ENCODE results near the gene SUN1.

SUN1 gene

DNA sequence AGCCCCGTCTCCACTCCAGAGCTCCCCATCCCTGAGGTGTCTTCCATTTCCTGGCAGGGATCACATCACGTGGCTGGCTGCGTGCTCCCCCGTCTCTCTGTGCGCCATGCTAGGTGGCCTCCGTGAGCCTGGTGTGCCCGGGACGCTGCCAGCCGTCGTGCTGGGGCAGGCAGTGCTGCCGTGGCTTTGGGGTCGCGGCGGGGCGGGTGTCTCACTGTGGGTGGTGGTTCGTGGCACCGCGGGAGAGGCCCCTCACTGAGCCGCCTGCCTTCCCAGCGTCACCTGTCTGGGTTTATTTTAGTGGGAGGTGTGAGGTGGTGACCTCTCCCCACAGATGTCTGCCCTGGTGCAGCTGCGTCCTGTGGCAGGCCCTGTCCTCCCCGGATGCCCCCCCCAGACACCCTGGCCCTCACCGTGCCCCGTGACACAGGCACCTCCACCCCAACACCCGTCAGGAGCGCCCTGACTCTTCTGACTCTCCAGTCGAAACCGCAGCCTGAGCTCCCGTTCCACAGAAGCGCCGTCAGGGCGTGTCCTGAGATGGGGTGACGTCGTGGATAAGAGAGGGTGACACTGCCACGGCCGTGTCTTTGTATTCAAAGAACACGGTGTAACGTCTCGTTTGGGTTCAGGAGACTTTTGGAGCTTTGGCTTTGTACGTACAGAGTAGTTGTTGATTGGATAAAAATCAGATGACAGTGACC, 62.0 kb downstream of the SUN1 start:
- no peak for DNase-seq

DNA sequence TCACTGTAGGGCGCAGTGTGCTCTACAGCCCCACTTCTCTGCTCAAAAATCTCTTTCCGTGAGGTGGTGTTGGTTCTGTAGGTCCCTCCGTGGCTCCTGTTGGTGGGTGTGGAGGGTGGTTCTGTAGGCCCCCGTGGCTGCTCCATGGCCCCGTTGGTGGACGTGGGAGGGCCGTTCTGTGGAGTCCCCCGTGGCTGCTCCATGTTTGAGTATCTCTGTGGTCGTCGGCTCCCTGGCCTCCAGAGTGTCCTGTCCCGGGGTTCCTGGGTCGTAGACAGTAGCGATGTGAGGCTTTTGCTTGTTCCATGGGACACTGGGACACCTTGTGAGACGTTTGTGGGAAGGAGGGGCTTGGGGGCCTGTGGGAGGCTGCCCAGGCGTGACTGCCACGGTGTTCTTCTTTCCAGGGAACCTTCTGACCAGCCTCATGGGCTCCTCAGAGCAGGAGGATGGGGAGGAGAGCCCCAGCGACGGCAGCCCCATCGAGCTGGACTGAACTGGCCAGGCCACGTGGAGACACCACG, 62.7 kb downstream of the SUN1 start:
- no peak for DNase-seq

DNA sequence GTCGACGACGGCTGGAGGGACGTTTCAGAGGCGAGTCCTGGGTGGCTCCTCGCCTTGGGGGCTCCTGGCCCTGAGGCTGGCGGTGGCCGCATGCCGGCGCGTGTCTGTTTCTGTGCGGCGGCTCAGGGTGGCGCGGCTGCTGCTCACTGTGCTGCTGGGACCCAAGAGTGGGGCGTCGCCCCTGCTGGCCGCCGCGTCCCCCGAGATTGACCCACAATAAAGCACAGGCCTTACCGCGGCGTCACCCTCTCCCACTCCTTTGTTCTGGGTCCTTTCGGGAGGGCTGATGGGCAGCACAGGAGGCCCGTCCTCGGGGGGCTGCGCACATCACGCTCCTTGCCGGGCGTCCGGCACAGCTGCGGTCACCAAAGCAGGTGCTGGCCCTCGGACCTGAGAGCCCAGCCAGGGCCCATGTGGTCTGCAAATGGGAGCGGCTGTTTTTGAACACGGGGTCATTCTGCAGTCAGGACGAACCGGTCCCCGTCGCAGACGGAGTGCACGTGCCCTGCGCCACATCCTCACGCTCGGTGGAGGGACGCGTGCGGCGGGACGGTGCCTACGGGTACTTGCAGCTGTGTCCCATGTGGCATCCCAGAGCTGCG, 63.3 kb downstream of the SUN1 start:
- DNase-seq, result no peak

DNA sequence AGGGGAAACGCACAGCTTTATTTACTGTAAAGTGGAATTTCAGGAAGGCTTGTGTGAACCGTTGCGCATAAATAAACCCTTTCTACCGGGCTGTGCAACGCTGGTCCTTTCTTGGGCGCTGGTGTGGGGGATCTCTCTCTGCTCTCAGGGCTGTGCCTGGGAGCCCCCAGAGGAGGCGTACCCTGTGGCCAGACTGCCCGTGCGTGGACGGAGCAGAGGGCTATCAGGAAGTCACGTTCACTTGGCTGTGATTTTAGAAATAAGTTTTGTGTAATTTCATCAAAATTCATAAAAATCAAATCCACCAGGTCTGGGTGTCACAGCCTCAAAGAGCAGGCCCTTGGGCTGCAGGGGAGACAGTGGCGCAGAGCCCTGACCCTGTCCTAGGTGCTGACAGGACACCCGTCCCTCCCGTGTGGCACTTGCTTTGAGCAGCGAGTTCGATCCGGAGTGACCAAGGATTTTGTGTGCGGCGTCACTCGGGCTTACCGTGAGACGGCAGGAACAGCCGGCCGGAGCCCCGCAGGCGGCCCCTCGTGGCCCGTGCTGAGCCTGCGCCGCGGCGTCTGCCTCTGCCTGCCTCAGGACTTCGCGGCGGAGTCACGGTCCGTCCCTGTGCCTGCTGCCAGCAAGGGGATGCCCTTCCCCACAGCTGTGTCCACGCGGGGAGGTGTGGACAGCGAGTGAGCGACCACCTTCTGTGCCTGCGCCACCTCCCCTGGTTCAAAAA, 64.2 kb downstream of the SUN1 start:
- no peak for DNase-seq

DNA sequence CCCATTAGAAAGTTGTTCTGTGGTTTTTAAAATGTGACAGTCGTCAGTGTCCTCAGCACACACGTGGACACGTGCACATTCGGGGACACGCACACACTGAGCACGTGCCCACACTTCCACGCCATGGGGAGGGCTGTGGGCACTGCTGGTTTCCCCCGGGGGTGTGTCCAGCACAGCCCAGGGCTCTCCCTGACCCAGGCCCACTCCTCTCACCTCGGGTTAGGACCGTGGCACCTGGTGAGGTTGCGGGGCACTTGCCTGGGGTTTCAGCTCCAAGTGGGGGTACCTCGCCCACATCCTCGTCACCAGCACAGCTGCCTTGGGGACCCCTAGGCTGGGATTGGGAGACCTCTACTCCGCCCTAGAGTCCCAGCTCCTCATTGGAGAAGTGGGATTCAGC, 64.8 kb downstream of the SUN1 start:
- no peak for DNase-seq

DNA sequence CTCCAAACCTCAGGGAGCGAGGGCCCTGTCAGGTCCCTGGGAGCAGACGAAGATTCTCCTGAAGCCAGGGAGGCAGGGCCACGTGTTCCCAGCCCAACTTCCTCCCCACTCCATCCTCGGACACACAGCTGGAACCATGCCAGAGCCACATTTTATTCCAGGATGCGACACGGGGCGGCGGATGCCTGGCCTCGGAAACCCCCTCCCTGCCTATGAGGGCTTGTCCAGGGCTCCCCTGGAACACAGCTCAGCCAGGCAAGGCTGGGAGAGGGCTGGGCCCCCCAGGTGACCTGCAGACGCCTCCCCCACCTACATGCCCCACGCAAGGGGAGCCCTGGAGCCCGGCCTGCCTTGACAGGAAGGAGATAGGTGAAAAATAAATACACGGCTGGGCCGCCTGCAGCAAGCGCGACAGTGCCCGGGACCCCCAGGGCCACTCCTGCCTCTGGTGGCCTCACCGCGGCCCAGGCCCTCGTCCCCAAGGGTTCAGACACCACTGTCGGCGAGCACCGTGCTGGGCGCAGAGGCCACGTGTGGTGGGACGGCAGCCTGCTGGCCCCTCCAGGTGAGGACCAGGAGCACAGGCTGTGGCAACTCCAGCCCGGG, 65.6 kb downstream of the SUN1 start:
- DNase-seq, result no peak

DNA sequence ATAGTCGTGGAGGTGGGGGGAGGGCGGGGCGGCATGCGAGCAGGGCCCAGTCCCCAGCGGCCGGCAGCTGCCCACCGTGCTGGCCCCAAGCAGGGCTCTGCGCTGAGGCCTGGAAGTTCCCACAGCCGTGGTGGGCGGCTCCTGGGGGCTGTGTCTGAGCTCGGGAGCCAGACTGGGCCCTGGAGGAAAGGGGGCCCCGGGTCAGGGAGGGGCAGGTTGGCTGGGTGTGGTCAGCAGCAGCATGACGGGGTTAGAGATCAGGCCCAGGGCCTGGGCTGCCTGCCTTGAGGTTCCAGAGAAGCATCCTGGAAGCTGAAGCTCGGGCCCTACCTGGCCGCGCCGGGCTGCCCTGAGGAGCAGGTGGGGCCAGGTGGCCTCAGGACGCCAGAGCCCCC, 66.2 kb downstream of the SUN1 start:
- DNase-seq, result no peak

DNA sequence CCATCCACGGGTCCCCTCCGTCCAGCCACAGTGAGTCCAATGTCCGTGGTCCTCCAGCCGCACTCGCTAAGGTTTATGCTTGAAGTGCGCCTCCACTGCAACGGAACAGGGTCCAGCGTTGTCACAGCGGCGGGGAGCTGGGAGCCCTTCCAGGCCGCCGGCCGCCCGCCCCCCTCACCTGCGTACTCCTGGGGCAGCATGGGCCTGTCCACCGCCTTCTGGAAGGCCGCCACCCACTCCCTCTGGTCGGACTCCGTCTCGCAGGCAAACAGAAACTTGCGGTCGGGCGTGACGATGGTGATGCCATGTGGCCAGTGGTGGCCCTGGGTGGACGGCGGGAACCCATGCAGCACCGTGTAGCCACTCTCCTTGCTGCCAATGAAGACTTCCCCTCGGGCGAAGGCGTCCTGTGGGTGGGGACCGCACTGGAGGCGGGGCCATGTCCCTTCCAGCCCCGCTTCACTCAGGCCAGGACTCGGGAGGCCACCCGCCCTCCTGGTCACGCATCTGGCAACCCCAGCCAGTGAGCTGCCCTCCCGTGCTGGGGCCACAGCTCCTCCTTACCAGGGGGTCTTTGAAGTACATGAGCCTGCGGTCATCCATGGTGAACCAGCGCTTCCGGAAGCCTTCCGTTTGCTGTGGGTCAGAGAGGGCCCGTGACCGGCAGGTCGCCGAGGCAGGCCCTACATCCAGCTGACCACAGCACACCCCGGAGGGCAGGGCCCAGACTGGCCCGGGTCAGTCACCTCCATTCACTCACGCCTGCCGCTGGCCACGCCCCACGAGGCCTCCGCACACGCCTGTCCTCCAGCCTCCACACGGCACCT, 66.8 kb downstream of the SUN1 start:
- no peak for DNase-seq

DNA sequence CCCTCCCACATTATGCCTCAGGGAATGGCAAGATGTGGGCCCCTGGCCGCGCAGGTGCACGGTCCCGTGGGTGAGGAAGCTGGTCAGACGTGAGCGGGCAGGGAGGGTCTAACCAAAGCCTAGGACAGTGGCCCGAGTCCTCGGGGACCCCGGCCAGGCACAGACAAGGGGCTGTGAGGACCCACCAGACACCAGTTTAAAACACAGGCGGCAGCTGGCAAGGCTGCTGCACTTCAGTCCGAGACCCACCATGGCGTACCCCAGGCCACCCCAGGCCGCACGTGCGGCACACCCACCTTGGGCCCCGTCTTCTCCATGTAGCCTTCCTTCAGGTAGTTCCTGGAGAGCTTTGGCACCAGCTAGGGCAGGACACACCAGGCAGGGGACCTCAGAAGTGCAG, 67.5 kb downstream of the SUN1 start:
- DNase-seq, result no peak

DNA sequence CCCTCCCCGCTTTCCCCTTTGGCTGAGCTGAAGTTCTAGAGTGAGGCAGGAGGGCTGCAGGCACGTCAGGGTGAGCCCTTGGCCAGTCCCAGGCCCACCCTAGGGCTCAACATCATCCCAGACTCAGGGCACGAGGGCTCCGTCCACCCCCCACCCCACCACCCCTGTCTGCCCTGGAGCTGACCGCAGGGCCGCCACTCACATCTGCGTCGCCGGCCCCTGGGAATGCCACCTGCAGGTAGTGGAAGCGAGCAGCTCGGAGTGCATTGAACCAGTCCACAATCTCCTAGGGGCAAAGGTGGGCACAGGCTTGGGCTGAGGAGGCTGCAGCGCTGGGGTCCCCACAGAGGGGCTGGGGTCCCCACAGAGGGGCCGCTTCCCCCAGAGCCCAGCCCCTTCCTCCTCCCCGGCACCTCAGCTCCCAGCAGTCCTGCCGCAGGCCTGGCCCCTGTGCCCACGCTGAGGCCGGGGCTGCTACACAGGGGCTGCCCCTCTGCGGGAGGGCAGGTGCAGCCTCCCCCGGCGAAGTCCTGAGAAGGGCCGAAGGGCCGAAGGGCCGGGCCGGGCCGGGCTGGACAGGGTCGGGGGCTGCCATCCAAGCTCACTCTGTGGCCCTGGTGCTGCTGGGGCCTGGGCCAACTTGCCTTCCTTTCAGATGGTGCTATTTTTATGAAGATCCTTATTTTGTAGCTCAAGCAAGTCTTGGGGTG, 68.2 kb downstream of the SUN1 start:
- no peak for DNase-seq

DNA sequence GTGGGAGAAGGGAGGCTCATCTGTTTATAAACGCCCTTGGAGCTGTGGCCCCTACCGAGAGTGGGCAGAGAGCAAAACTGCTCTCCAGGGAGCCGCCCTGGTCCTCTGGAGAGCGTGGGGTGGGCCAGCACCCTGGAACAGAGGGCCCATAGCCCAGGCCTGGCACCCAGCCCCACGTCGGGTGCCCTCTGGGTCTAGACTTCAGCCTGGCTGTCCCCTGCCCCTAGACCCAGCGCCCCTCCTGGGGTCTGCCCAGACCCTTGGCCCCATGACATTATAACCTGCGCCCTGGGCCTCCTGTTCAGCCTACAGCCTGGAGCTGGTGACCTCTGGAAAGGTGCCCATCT, 68.7 kb downstream of the SUN1 start:
- no peak for DNase-seq

DNA sequence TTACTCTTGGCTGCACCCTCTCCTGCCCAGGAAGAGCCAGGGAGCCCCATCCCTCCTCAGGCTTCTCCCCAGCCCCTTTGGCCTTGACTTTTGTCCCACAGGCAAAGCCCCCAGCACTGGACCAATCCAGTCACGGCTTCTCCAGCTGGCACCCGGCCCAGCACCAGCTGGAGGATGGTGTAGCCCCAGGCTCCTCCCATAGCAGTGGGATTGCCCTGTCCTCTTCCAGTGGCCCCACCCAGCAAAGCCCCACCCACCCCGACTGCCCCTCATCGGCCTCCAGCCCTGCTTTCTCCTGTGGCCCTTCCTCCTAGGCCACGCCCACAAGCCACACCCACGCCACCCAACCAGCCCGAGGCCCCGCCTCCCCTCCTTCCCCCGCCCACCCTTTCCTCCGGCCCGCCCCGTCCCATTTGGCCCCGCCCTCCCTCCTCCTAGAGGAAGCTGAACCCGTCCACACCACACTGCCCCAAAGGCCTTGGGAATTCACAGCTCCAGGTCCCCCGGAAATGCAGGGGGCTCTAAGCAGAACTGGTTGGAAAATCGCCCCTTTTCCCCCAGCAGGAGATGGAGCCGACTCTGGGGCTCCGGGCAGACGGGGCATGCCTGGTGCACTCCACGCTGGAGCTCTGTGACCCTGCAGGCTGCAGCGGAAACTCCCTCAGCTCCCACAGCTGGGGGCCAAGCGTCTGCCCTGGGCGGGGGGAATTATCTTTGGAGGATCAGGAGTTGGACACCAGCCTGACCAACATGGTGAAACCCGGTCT, 69.3 kb downstream of the SUN1 start:
- peak; percentile 60 for DNase-seq

DNA sequence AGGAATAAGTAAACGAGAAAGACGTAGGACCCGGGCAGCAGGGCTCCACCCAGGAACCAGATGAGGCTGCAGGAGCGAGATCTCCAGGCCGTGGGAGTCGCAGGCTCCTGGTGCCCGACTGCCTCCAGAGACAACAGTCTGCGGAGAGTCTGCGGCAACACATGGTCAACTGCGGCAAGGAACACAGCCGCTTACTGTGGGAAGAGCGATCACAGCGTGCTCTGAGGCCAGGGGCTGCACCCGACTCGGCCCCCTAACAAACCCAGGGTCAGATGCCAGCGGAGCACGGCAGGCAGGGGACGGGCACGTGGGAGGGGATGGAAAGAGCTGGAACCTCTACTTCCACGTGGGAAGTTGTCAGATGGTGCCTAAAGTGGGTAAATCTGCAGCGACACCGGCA, 70.7 kb downstream of the SUN1 start:
- no peak for DNase-seq

DNA sequence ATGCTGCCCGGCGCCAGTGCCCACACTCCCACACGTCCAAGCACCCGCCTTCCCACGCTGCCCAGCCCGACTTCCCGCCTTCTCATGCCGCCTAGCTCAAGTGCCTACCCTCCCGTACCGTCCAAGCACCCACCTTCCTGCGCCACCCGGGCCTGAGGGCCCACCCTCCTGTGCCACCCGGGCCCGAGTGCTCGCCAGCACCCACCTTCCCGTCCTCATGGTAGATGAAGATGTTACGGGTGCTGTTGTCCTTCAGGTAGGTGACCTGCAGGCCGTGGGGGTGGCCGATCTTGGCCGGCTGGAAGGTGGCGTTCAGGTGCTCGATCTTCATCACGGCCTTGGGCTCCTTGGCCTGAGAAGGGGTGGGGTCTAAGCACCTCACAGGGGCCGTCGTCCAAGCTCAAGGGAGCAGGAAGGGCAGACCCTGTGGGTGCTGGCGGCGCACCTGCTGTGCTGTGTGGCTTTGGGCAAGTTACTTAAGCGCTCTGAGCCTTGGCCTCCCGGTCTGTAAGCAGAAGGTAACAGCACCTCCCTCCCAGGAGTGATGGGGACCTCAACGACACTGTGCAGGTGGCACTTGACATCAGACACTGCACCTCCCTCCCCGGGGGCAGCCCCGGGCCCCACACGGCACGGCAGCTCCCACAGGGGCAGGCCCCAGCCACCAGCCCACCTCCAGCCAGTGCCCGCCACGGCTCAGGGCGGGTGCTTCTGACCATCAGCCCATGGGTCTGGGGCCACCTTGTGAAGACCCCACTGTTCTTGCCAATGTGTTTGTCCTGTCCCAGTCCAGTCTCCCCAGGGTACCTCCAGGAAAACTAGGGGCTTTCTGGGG, 71.9 kb downstream of the SUN1 start:
- DNase-seq, result no peak

DNA sequence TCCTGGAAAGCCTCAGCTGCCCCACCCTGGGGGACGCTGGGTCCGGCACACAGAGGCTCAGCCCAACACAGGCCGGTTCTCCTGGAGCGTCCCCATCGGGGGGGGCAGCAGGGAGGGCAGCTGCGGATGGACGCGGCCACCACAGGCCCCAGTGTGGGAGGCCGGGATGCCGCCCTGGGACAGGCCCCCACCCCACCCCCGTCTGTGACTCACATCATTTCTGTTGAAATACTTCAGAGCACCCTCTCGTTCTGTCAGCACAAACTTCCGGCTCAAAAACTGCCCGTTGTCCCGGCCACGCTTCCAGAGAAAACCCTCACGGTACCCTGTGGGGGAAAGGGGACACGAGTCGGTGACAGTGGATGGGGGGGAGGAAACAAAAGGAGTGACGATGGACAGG, 72.6 kb downstream of the SUN1 start:
- DNase-seq, result no peak

DNA sequence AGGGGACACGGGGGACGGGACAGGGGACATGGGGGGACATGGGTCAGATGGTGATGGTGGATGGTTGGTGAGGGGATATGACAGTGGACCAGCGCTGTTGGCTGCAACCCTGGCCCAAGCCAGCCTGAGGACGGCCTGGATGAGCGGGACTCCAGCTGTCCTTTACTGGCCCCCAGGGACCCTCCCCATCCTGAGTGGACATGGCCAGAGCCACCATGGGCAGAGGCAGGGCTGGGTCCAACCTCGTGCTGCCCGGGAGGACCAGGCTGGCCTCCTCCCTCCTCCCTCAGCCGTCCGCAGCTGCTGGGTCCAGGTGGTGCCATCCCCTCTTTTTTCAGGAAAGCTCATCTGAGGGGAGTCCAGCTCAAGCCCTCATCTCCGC, 74.5 kb downstream of the SUN1 start:
- no peak for DNase-seq

DNA sequence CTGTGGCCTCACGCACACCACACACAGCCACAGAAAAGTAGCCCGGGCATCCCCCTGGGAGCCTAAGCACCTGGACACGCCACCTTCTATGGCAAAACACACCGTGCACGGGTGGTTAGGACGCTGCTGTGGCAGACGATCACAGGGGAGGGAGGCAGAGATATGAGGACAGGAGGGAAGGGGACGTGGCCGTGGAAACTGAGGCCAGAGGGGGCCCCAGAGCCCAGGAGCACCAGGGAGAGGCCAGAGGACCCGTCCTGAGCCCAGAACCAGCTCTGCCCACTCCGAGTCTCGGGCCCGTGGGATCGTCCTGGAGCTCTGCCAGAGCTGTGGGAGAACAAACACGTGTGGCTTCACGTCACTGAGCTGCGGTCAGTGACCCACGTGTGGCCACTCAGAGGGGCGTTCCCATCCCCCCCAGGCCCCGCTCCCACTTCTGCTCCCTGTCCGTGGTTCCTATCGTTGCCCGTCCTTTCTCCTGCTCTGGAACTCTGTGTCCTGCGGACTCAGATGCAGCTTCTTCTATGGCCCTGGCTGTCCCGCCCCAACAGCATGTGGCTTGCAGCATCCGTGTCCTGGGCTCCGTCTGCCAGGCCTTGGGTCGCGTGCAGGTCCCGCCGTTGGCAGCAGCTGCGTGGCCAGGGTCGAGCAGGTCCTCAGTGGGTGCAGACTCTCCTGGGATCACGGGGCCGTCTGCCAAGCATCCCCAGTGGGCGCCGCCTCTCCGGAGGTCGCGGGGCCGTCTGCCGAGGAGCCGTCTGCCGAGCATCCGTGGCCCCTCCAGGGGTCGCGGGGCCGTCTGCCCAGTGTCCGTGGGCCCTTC, 75.1 kb downstream of the SUN1 start:
- DNase-seq, result no peak

DNA sequence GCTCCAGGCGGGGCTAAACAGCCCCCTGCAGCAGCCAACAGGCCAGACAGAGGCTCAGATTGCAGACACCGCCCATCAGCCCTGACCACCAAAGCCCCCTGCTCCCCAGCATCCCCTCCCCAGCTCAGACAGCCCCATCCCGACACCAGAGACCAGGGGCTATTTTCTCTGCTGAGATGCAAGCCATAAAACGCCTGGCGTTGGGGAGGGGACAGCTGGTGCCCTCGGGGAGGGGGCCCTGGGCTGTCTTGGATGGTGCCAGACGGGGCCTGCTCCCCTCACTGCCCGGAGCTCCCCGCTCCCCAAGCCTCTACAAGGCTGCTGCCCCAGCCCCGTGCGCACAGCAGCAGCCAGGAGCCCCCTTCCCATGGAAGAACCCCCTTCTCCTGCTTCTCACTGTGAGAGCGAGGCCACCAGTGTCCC, 75.9 kb downstream of the SUN1 start:
- DNase-seq, result no peak

DNA sequence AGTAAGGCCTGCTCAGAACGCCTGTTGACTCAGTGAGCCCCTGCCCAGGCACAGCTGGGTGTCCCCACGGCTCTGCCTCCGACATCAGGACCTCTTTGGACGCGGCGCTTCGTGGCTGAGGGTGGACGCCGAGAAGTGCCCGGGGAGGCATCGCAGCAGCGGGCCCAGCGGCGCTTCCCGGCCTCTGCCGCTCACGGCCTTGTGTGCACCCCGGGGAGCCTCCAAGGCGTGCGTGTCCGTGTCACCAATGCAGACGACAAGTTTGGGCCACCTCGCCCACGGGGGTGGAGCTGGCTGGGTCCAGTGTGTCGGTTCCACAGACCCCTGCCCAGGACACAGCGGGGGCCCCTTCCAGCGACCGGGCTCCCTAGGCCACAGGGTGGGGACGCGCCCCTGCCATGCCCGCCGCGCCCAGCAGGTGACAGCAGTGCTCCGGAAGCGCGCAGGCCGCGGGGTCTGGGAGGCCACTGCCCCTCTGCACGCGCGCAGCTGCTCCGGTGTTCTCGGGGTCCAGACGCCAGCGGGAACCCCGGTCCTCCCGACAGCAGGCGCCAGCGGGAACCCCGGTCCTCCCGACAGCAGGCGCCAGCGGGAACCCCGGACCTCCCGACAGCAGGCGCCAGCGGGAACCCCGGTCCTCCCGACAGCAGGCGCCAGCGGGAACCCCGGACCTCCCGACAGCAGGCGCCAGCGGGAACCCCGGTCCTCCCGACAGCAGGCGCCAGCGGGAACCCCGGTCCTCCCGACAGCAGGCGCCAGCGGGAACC, 76.5 kb downstream of the SUN1 start:
- DNase-seq, result peak; percentile 62
